Measurements from ENCODE around the gene PRKAR1B. TPM values are rescaled to one million over a fixed set of nuclear protein-coding genes. Genes with fewer than 3 reads are reported as not detected.

Gene PRKAR1B
- total RNA-seq, 1 experiment from 2014 or later = 14.1 TPM

DNA sequence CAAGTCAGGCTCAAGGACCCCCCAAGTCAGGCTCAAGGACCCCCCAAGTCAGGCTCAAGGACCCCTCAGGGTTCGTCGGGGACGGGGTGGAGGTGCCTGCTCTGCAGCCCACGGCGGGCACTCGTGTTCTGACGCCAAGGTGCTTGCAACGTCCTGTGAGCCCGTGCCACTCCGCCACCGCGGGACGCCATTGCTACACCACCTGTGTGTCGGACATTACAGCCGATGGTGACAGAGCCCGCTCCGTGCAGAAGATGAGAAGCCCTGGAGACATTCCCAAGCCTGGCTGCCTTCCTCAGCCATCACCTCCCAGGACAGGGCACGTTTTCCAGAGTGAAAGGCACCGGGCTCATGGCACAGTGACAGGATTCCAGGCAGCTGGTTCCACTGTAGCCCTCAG lies 98.3 kb downstream of the PRKAR1B start:
- no peak overlapping the region for H2AFZ ChIP-seq (ENCODE audit: low read depth, low read length, poor library complexity, severe bottlenecking)
- H3K27ac ChIP-seq (ENCODE audit: low read depth, low read length) = no peak overlapping the region
- no peaks in the 10 kb centered on the region for H3K36me3 ChIP-seq (ENCODE audit: control insufficient read depth in 1 of 2, insufficient read depth in 2 of 2, low read length in 2 of 2)
- RAD21 ChIA-PET (ENCODE audit: low non-redundant PET in 1 of 2, low total read pairs in 2 of 2, uncharacterized antibody in 2 of 2, unreplicated experiment in 2 of 2) = no interaction called here
- H3K9me2 ChIP-seq (ENCODE audit: insufficient read depth) = no peaks in the 10 kb centered on the region
- no peak overlapping the region for H3K4me3 ChIP-seq (replicated peaks in 1 of 2; ENCODE audit: low read depth in 1 of 2, low read length in 2 of 2)
- H3K4me2 ChIP-seq (ENCODE audit: low read length) = no peak overlapping the region
- no peak for DNase-seq (ENCODE audit: low read depth, low spot score)
- no peak overlapping the region for H3K9ac ChIP-seq (ENCODE audit: low read length)
- ATAC-seq = no peak
- H3K9me3 ChIP-seq (ENCODE audit: control insufficient read depth in 1 of 2, insufficient read depth in 1 of 2, low read depth in 1 of 2, low read length in 2 of 2) = no peaks in the 10 kb centered on the region
- BruUV-seq (replicated peaks) = no TSS peak
- H4K20me1 ChIP-seq (ENCODE audit: insufficient read depth) = no peaks in the 10 kb centered on the region
- CTCF ChIA-PET = no interaction called here
- POLR2A ChIA-PET = no interaction called here
- intact Hi-C loops (cut with micrococcal nuclease) = no loop called here
- TF ChIP-seq TCF7L2 (IDR thresholded peaks at IDR 0.05; ENCODE audit: borderline replicate concordance, extremely low read depth, insufficient read depth, insufficient read length) (no peak), SRF (IDR thresholded peaks at IDR 0.05; ENCODE audit: low read depth) (no peak), EGR1 (IDR thresholded peaks at IDR 0.05; ENCODE audit: low read depth) (no peak), ZFX (IDR thresholded peaks at IDR 0.05) (no peak), POLR2AphosphoS5 (IDR thresholded peaks at IDR 0.05; ENCODE audit: low read depth, low read length) (no peak), CBX3 (IDR thresholded peaks at IDR 0.05; ENCODE audit: low read depth) (no peak)
- peaks cover 4% of the 10 kb centered on the region; the same call in 1 of the 2 replicates for H3K79me2 ChIP-seq (ENCODE audit: insufficient read depth, low read length)
- no peaks in the 10 kb centered on the region for H3K4me1 ChIP-seq (ENCODE audit: control insufficient read depth in 1 of 2, insufficient read depth in 2 of 2, low read length in 2 of 2)
- no peaks in the 10 kb centered on the region for H3K27me3 ChIP-seq (ENCODE audit: insufficient read depth, low read length)

- H3K9me2 ChIP-seq (ENCODE audit: insufficient read depth) = no peaks in the 10 kb centered on the region
- peaks cover 4% of the 10 kb centered on the region; the same call in 1 of the 2 replicates for H3K79me2 ChIP-seq (ENCODE audit: insufficient read depth, low read length)
- H3K9me3 ChIP-seq (ENCODE audit: control insufficient read depth in 1 of 2, insufficient read depth in 1 of 2, low read depth in 1 of 2, low read length in 2 of 2) = no peaks in the 10 kb centered on the region
- POLR2A ChIA-PET = no interaction called here
- RAD21 ChIA-PET (ENCODE audit: low non-redundant PET in 1 of 2, low total read pairs in 2 of 2, uncharacterized antibody in 2 of 2, unreplicated experiment in 2 of 2) = no interaction called here
- intact Hi-C loops (cut with micrococcal nuclease) = no loop called here
- no peaks in the 10 kb centered on the region for H3K27me3 ChIP-seq (ENCODE audit: insufficient read depth, low read length)
- DNase-seq (ENCODE audit: low read depth, low spot score) (no peak), ATAC-seq (no peak)
- no peak overlapping the region for H3K4me2 ChIP-seq (ENCODE audit: low read length)
- H2AFZ ChIP-seq (ENCODE audit: low read depth, low read length, poor library complexity, severe bottlenecking) = no peak overlapping the region
- no peak overlapping the region for H3K27ac ChIP-seq (ENCODE audit: low read depth, low read length)
- no peaks in the 10 kb centered on the region for H4K20me1 ChIP-seq (ENCODE audit: insufficient read depth)
- H3K9ac ChIP-seq (ENCODE audit: low read length) = no peak overlapping the region
- TF ChIP-seq POLR2A (IDR thresholded peaks at IDR 0.05; ENCODE audit: borderline replicate concordance, extremely low read depth, insufficient read depth, insufficient read length) = no peak
- no peak for TF ChIP-seq ZBTB33 (IDR thresholded peaks at IDR 0.05; ENCODE audit: extremely low read depth, insufficient replicate concordance, low read length)
- H3K4me3 ChIP-seq (replicated peaks in 1 of 2; ENCODE audit: low read depth in 1 of 2, low read length in 2 of 2) = no peak overlapping the region
- H3K36me3 ChIP-seq (ENCODE audit: control insufficient read depth in 1 of 2, insufficient read depth in 2 of 2, low read length in 2 of 2) = no peaks in the 10 kb centered on the region
- CTCF ChIA-PET = no interaction called here
- no TSS peak for BruUV-seq (replicated peaks)
- no peaks in the 10 kb centered on the region for H3K4me1 ChIP-seq (ENCODE audit: control insufficient read depth in 1 of 2, insufficient read depth in 2 of 2, low read length in 2 of 2)
These were observed 98.7 kb downstream of the PRKAR1B start for GRCh38 chr7:628402-628763.

All from HCT116 (cell line).